Stomach (tissue), 4 donors: Measurements from ENCODE around the gene HCN2.

Source experiments
- CTCF ChIP-seq, 7 experiments: fragments of 450-650 bp in 4 of 7; fragments of 200-600 bp in 3 of 7; sonication (generic) in 3 of 7; IDR thresholded peaks; one replicate each; pipeline ENCODE4 v1.5.1; 2016 to 2019; ENCODE audit warnings: antibody characterized with exemption in 7 of 7, control low read depth in 2 of 7, mild to moderate bottlenecking in 1 of 7
- EP300 ChIP-seq: sonication (generic); formaldehyde crosslinking; IDR thresholded peaks from one replicate; pipeline ENCODE4 v1.6.1; 2017; ENCODE audit warnings: antibody characterized with exemption
- POLR2A ChIP-seq, 4 donors: fragments of 450-650 bp; IDR thresholded peaks; one replicate each; pipeline ENCODE4 v1.6.1; 2016; ENCODE audit warnings: antibody characterized with exemption in 4 of 4, control low read depth in 2 of 4, mild to moderate bottlenecking in 1 of 4, moderate library complexity in 1 of 4
- POLR2AphosphoS5 ChIP-seq, 3 donors: sonication (generic); formaldehyde crosslinking; IDR thresholded peaks; one replicate each; pipeline ENCODE4 v1.6.1; 2016; ENCODE audit warnings: antibody characterized with exemption in 3 of 3

- TF ChIP-seq CTCF (IDR thresholded peaks at IDR 0.05) (no peak), POLR2A (IDR thresholded peaks at IDR 0.05) (no peak), POLR2AphosphoS5 (IDR thresholded peaks at IDR 0.05) (no peak), EP300 (no peak)
Observed at GRCh38 chr19:572743-573518, 16.8 kb upstream of the HCN2 start.
